K562 (cell line): ENCODE results near the gene GSTO2. TPM values are rescaled to one million over a fixed set of nuclear protein-coding genes. Genes with fewer than 3 reads are reported as not detected.
A peak's percentile ranks its signal among the peaks of the same experiment; 100 is the strongest.

Experiments
- ATAC-seq: fragments of 200-7000 bp; cut with Tn5 transposase; 3 replicates; pipeline ENCODE4 v1.9.1; 2020; ENCODE audit warnings: moderate library complexity
- BruUV-seq: library from RNA; stranded (reverse); fragments of 400-500 nt; replicated peaks from 2 replicates; lab custom pipeline; 2021; lab: Mats Ljungman, UMichigan
- CTCF ChIA-PET: fragments of 300-600 bp; formaldehyde crosslinking; extraction: SDS; loops from one replicate; lab custom pipeline; 2021; ENCODE audit warnings: low intra/inter-chr PET ratio; lab: Yijun Ruan, JAX
- POLR2A ChIA-PET: fragments of 300-600, 350-650 bp; sonication (Branson Sonifier 250); formaldehyde crosslinking; extraction: SDS; loops from one replicate; lab custom pipeline; 2021; ENCODE audit warnings: antibody characterized with exemption, inconsistent platforms; lab: Yijun Ruan, JAX
- DNase-seq, 4 experiments: peaks; one replicate each; pipeline versions ENCODE4 v3.0.0 to v3.0.0-alpha.2; 2011 to 2018; ENCODE audit warnings: low spot score in 3 of 4, mixed read lengths in 3 of 4; ENCODE audit errors: extremely low read depth in 1 of 4
- FAIRE-seq: peaks from 2 replicates; lab custom pipeline; 2011; peaks lifted over from hg19 to GRCh38; lab: Jason Lieb, UNC
- H2AFZ ChIP-seq: 2 replicates; pipeline ENCODE4 v1.6.0; 2011; ENCODE audit warnings: low read depth, low read length, control low read depth, inconsistent platforms
- H3K27ac ChIP-seq: fragments of 200-600 bp; 3 replicates; pipeline ENCODE4 v1.8.0; 2011; ENCODE audit warnings: low read depth, mild to moderate bottlenecking, control low read depth, inconsistent platforms, low read length, moderate library complexity, mixed read lengths; ENCODE audit errors: extremely low read depth
- H3K27me3 ChIP-seq, 2 experiments: fragments of 300-600 bp in 1 of 2; 2 replicates in 1 of 2; 3 replicates in 1 of 2; pipeline versions ENCODE4 v1.6.0 to v1.8.0; 2011; ENCODE audit warnings: inconsistent platforms in 2 of 2, low read length in 2 of 2, mild to moderate bottlenecking in 1 of 2, mixed read lengths in 1 of 2, moderate library complexity in 1 of 2; ENCODE audit not compliant: control insufficient read depth in 2 of 2, insufficient read depth in 2 of 2
- H3K36me3 ChIP-seq: fragments of 300-600 bp; 3 replicates; pipeline ENCODE4 v1.8.0; 2011; ENCODE audit warnings: mild to moderate bottlenecking, low read length, inconsistent platforms; ENCODE audit not compliant: control insufficient read depth, insufficient read depth
- H3K4me1 ChIP-seq, 2 experiments: fragments of 200-600 bp in 1 of 2; replicated peaks in 1 of 2; 2 replicates in 1 of 2; 3 replicates in 1 of 2; pipeline versions ENCODE4 v1.5.1 to v1.8.0; 2011; ENCODE audit warnings: inconsistent platforms in 2 of 2, low read length in 2 of 2, mild to moderate bottlenecking in 1 of 2, mixed read lengths in 1 of 2, moderate library complexity in 1 of 2; ENCODE audit not compliant: control insufficient read depth in 2 of 2, insufficient read depth in 2 of 2
- H3K4me2 ChIP-seq: 2 replicates; pipeline ENCODE4 v1.6.1; 2011; ENCODE audit warnings: low read length, control low read depth, inconsistent platforms, mixed read lengths; ENCODE audit not compliant: insufficient read depth
- H3K4me3 ChIP-seq: fragments of 200-600 bp; sonication (generic), shearing (Covaris generic); 2 replicates; pipeline ENCODE4 v1.5.1; 2016; ENCODE audit warnings: control low read depth, inconsistent platforms
- H3K79me2 ChIP-seq: fragments of 200-600 bp; 3 replicates; pipeline ENCODE4 v1.8.0; 2011; ENCODE audit warnings: low read length, inconsistent platforms; ENCODE audit not compliant: control insufficient read depth, insufficient read depth
- H3K9ac ChIP-seq, 2 experiments: 2 replicates each; pipeline versions ENCODE4 v1.6.0 to v1.6.1; 2011; ENCODE audit warnings: low read depth in 2 of 2, low read length in 2 of 2, control low read depth in 1 of 2, inconsistent platforms in 1 of 2, mild to moderate bottlenecking in 1 of 2, mixed read lengths in 1 of 2; ENCODE audit not compliant: insufficient read depth in 1 of 2
- H3K9me1 ChIP-seq: one replicate; pipeline ENCODE4 v1.6.0; 2011; ENCODE audit warnings: inconsistent platforms, mild to moderate bottlenecking, low read length, moderate library complexity; ENCODE audit not compliant: control insufficient read depth, insufficient read depth
- H3K9me3 ChIP-seq: replicated peaks from 2 replicates; pipeline ENCODE4 v1.5.1; 2011; ENCODE audit warnings: low read depth, low read length, inconsistent platforms; ENCODE audit not compliant: control insufficient read depth, insufficient read depth
- H4K20me1 ChIP-seq: replicated peaks from 2 replicates; pipeline ENCODE4 v1.6.1; 2011; ENCODE audit warnings: low read length, inconsistent platforms, mixed read lengths; ENCODE audit not compliant: control insufficient read depth, insufficient read depth
- C11orf30 ChIP-seq: fragments of 450-650 bp; IDR thresholded peaks from 2 replicates; pipeline ENCODE4 v1.6.1; 2016; ENCODE audit warnings: low read depth, mild to moderate bottlenecking
- MBD2 ChIP-seq: sonication (generic); IDR thresholded peaks from 2 replicates; pipeline ENCODE4 v1.6.1; 2016; ENCODE audit warnings: low read depth, borderline replicate concordance
- MYC ChIP-seq, 2 experiments: fragments of 250-450 bp in 1 of 2; sonication (Bioruptor Pico) in 1 of 2; IDR thresholded peaks; 2 replicates each; pipeline versions ENCODE4 v1.5.1 to v1.6.1; 2012 to 2021; ENCODE audit warnings: low read depth in 2 of 2, borderline replicate concordance in 1 of 2, improper control_type of control experiment in 1 of 2, low read length in 1 of 2, mild to moderate bottlenecking in 1 of 2, moderate library complexity in 1 of 2
- TCF7L2 ChIP-seq: fragments of 150-350 bp; IDR thresholded peaks from 2 replicates; pipeline ENCODE4 v1.6.1; 2016; ENCODE audit warnings: low read depth, mild to moderate bottlenecking, low read length, moderate library complexity
- WGBS: fragments of 100-300 bp; shearing (Covaris generic); methylation state at CpG from one replicate; pipeline ENCODE4 v1.1.6; 2016; ENCODE audit warnings: low coverage, mixed read lengths; ENCODE audit not compliant: insufficient coverage; ENCODE audit errors: missing lambda C conversion rate; 5-methylcytosine and 5-hydroxymethylcytosine counted together
- in situ Hi-C: fragments of 300-500 bp; cut with MboI; formaldehyde crosslinking; loops from 4 replicates; pipeline ENCODE4 v1.15.0; 2018; ENCODE audit warnings: inconsistent platforms, mixed read lengths
- intact Hi-C: fragments of 100-400 bp; cut with micrococcal nuclease; formaldehyde crosslinking; loops from 2 replicates; pipeline ENCODE4 v1.14.2; 2022
- polyA plus RNA-seq, 8 experiments: library from polyadenylated mRNA; depleted of rRNA in 4 of 8; stranded (reverse) in 5 of 8; unstranded in 3 of 8; fragments of >200 nt; fragmentation: Nextera tagmentation in 2 of 8; fragmentation: Illumina TruSeq in 1 of 8; extraction: Ambion mirVana in 2 of 8; extraction: Trizol in 1 of 8; gene quantifications; 2 replicates each; pipeline versions ENCODE4 v1.2.1 to v1.2.3, GENCODE V29; 2011 to 2014; ENCODE audit warnings: inconsistent platforms in 1 of 8, missing spikeins in 1 of 8
- total RNA-seq, 7 experiments: library from RNA; depleted of rRNA in 6 of 7; stranded (reverse); fragments of >200 nt in 6 of 7; fragmentation: Illumina TruSeq in 2 of 7; extraction: Trizol in 2 of 7; gene quantifications; 2 replicates each; pipeline versions ENCODE4 v1.2.1 to v1.2.3, GENCODE V29; 2011 to 2021; ENCODE audit warnings: low replicate concordance in 1 of 7
- TF ChIP-seq, protein P1 (sequence below), 2 experiments: IDR thresholded peaks in 1 of 2; conservative IDR thresholded peaks in 1 of 2; 2 replicates each; pipeline ENCODE4 v1.6.1; 2016; ENCODE audit warnings: low read depth in 2 of 2, mild to moderate bottlenecking in 1 of 2, missing compliant biosample characterization in 1 of 2, missing genetic modification characterization in 1 of 2, moderate library complexity in 1 of 2
- TF ChIP-seq, protein P2 (sequence below): fragments of 250-450 bp; sonication (Bioruptor Pico); IDR thresholded peaks from 2 replicates; pipeline ENCODE4 v1.8.0; 2022; ENCODE audit warnings: moderate library complexity, mild to moderate bottlenecking, inconsistent platforms

Gene GSTO2
- total and polyA plus RNA-seq, 9 of the 15 experiments (the other 6 are each of a cell fraction or from before 2014, with no cell fraction given), result 0.18 to 1.8 (median 0.90) TPM

DNA sequence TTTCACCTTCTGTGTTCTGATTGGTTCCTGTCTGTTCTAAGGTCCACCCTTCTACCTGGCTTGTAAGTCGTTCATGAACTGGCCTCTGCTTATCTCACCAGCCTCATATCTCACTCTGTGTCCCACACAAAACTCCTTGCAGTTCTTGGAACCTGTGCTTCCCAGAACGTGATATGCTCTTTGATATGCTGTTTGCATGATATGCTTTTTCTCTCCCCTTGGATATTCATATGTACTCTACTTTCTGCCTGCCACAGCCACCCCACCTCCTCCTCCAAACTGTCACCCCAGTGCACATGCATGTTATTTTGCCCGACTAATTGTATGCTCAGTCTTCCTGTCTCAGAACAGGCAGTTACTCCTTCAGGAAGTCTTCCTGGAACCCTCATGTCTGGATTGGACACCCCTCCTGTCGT lies 71.1 kb downstream of the GSTO2 start:
- H3K79me2 ChIP-seq, result peaks cover 69% of the 10 kb centered on the region
- peak overlapping the region; percentile 79 to 87; a peak in 3 of 4 replicates for H3K9ac ChIP-seq
- intact Hi-C loops, result no loop called here
- FAIRE-seq (peak; percentile 97), DNase-seq (peak; percentile 66 to 91 (median 81)), ATAC-seq (peak; percentile 70)
- ChIA-PET POLR2A (interaction anchor here (1.0 to 1.4 kb wide), 2 partner anchors 14 to 84 kb away, joined by 3 to 5 read pairs; partner anchors contain the start of gene CFAP58), CTCF (no interaction called here)
- peak overlapping the region; percentile 72; the same call in 1 of the 2 replicates for H2AFZ ChIP-seq
- H3K4me1 ChIP-seq, result peaks cover 4 to 33% of the 10 kb centered on the region in 2 experiments
- H3K27ac ChIP-seq, result peak overlapping the region; percentile 98
- 0 out of 2 replicates have a peak, but pooled peaks cover 1% of the 10 kb centered on the region for H4K20me1 ChIP-seq
- peak overlapping the region; percentile 91 for H3K4me2 ChIP-seq
- no peaks in the 10 kb centered on the region for H3K9me1 ChIP-seq
- H3K36me3 ChIP-seq, result peaks cover 10% of the 10 kb centered on the region; the same call in 2 of the 3 replicates
- H3K27me3 ChIP-seq, result no peaks in the 10 kb centered on the region
- in situ Hi-C loops, result loop anchor here (10.0 kb wide), 1 partner anchor 45 kb away; no protein-coding TSS in a partner anchor
- peak overlapping the region; percentile 98 for H3K4me3 ChIP-seq
- no peaks in the 10 kb centered on the region for H3K9me3 ChIP-seq
- no TSS peak for BruUV-seq
- 0% methylated on average over 4 of the region's 4 CpGs for WGBS
- TF ChIP-seq, protein P1, sequence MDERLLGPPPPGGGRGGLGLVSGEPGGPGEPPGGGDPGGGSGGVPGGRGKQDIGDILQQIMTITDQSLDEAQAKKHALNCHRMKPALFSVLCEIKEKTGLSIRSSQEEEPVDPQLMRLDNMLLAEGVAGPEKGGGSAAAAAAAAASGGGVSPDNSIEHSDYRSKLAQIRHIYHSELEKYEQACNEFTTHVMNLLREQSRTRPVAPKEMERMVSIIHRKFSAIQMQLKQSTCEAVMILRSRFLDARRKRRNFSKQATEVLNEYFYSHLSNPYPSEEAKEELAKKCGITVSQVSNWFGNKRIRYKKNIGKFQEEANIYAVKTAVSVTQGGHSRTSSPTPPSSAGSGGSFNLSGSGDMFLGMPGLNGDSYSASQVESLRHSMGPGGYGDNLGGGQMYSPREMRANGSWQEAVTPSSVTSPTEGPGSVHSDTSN (CRISPR knock-in tag; IDR thresholded peaks at IDR 0.05; ENCODE audit: low read depth), result no peak
- TF ChIP-seq, protein P1 (tag; conservative IDR thresholded peaks at IDR 0.05; ENCODE audit: low read depth), result no peak
- TF ChIP-seq MBD2 (0 out of 2 replicates have a peak, but pooled peaks have one; percentile 16), C11orf30 (peak; percentile 44; the same call in 1 of the 2 replicates), MYC (IDR thresholded peaks at IDR 0.05; ENCODE audit: low read depth, low read length) (0 out of 2 replicates have a peak, but pooled peaks have one; percentile 29), MYC (CRISPR knock-in tag; IDR thresholded peaks at IDR 0.05; ENCODE audit: borderline replicate concordance, low read depth) (no peak), TCF7L2 (no peak)
- TF ChIP-seq, protein P2, sequence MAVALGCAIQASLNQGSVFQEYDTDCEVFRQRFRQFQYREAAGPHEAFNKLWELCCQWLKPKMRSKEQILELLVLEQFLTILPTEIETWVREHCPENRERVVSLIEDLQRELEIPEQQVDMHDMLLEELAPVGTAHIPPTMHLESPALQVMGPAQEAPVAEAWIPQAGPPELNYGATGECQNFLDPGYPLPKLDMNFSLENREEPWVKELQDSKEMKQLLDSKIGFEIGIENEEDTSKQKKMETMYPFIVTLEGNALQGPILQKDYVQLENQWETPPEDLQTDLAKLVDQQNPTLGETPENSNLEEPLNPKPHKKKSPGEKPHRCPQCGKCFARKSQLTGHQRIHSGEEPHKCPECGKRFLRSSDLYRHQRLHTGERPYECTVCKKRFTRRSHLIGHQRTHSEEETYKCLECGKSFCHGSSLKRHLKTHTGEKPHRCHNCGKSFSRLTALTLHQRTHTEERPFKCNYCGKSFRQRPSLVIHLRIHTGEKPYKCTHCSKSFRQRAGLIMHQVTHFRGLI (CRISPR knock-in tag), result no peak
